Ammon's horn (tissue), 1 donor: Measurements from ENCODE around the gene VPS52.

Experiments used
- DNase-seq: peaks from one replicate; pipeline ENCODE4 v3.0.0-alpha.2; 2016; ENCODE audit warnings: low spot score

Gene VPS52, protein sequence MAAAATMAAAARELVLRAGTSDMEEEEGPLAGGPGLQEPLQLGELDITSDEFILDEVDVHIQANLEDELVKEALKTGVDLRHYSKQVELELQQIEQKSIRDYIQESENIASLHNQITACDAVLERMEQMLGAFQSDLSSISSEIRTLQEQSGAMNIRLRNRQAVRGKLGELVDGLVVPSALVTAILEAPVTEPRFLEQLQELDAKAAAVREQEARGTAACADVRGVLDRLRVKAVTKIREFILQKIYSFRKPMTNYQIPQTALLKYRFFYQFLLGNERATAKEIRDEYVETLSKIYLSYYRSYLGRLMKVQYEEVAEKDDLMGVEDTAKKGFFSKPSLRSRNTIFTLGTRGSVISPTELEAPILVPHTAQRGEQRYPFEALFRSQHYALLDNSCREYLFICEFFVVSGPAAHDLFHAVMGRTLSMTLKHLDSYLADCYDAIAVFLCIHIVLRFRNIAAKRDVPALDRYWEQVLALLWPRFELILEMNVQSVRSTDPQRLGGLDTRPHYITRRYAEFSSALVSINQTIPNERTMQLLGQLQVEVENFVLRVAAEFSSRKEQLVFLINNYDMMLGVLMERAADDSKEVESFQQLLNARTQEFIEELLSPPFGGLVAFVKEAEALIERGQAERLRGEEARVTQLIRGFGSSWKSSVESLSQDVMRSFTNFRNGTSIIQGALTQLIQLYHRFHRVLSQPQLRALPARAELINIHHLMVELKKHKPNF

DNA sequence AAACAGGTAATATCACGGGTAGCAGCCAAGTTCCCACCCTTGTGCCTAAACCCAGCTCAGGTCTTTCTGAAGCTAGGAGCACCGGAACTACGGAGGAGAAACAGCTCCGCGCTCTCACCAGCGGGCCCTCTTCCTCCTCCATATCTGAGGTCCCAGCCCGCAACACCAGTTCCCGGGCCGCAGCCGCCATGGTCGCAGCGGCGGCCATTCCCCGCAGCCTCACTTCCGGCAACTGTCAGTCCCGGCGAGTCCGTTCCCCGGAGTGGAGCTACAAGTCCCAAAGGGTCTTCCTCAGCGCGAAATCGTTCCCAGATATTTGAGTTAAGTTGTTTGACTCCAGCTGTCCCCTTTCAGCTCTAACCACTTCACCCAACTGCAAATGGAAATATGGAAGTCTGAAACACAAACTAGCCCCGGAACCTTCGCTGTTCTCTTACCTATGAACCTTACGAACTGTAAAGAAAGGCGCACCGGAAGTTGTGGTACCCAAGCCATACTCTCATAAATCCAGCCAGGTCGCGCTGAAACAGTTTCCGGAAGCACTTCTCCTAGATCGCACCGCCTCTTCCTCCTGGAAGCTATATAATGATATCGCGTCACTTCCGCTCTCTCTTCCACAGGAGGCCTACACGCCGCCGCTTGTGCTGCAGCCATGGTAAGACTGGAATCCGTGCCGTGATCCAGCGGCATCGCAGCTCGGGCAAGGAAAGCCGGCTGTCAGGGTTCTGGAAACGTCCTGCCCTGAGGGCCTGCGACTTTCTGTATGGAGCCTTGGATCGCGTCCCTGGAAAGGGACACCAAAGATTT is at the start of gene VPS52, which contains the start of gene RPS18:
VPS52 (minus strand) TSS at position 409 of the 807 bp plus-strand sequence; CDS start at position 208, 201 bp downstream.
RPS18 (plus strand) TSS at position 608 of the 807 bp plus-strand sequence; CDS start at position 653, 45 bp downstream.
- peak; percentile 99 for DNase-seq

DNA sequence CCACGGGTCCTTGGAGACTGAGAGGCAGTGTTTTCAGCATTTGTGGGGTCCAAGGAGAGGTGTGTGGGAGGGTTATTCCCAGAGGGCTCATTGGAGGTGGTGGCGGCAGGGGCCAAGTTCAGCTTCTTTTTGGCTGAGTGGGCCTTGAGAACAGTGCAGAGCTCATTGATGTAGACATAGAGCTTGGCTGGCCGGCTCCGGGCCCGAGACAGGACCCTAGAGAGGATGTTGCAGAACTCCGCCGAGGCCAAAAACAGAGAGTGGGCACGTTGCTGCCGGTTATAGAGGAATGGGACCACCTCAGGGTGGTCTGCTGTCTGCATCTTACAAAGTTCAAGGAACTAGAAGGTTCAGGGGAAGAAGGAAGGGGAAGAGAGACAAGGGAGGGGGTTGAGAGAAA is 49.6 kb upstream of the VPS52 start:
- DNase-seq = no peak

DNA sequence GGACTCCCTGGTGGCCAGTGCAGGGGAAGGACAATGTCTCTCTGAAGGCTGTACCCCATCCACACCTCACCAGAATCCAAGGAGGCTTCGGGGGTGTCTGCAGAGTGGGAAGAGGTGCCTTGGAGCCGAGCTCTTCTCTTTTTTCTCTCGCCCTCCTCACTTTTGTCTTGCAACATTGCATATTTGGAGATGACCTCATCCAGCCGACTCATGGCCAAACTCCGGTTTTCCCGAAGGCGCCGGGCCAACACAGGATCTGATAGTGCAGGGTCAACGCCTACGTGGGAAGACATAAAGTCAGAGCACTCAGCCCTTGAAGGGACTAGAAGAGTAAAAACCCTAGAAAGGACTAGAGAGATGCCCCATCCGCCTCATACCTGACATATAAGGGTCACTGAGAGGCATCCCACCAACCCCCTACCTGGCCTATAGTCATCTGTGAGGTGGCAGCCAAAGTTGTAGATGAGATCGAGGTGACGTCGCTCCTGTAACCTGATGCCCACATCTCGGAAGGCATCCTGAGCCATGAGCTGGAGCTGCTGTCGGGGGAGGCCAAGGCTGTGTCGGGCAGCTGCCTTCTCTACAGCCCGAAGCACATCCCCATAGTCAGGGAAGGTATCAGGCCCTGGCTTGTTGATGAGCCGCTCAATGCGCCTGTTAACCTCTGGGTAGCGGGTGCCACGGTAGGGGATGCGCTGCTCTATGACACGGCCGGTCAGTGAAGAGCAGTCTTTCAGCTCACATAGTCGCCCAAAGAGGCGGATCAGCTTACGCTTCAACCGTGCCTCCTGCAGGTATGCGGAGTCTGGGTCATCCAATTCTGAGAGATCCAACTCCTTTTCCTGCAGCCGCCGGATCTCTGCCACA is 48.9 kb upstream of the VPS52 start:
- no peak for DNase-seq

DNA sequence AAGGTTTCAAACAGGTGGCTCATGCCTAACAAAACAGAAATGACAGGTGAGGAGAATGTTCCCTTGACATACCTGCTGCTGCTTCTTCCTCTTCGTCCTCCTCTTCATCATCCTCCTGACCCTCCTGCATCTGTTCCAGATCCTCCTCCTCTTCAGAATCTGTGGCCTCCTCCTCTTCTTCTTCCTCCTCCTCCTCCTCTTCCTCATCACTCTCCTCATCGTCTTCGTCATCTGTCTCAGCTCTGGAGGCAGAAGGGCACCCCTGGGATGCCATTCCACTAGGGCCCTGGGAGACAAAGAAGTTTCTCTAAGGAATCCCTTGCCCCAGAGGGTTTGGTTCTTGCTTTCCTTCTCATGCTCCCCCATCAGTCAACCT is 48.3 kb upstream of the VPS52 start:
- DNase-seq = no peak

DNA sequence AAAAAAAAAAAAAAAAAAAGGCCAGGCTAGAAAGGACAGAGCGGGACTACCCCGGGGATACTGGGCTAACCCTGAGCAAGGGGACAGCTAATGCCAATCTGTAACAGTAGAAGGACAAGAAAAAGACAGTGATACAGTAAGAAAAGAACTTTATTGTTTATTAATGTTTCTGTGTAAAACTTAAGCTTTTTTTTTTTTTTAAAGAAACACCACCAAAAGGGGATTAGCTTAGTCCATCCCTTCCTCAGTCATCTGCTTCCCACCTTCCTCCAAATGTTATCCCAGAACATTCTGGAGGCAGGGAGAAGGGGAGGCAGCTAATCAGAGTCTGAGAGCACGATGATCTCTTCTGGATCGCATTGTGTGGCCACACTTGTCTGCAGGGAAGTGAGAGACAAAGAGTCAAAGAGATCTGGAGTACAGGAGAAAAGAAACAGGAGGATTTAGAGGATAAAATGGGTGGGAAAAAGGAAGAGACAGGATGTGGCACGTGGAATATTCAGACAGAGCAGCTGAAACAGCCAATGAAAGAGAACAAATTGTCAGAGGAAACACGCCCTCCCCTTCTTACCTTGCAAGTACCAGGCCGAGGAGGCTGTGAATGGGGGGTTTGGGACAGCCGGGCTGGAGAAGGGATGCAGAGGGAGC is 46.9 kb upstream of the VPS52 start:
- no peak for DNase-seq

DNA sequence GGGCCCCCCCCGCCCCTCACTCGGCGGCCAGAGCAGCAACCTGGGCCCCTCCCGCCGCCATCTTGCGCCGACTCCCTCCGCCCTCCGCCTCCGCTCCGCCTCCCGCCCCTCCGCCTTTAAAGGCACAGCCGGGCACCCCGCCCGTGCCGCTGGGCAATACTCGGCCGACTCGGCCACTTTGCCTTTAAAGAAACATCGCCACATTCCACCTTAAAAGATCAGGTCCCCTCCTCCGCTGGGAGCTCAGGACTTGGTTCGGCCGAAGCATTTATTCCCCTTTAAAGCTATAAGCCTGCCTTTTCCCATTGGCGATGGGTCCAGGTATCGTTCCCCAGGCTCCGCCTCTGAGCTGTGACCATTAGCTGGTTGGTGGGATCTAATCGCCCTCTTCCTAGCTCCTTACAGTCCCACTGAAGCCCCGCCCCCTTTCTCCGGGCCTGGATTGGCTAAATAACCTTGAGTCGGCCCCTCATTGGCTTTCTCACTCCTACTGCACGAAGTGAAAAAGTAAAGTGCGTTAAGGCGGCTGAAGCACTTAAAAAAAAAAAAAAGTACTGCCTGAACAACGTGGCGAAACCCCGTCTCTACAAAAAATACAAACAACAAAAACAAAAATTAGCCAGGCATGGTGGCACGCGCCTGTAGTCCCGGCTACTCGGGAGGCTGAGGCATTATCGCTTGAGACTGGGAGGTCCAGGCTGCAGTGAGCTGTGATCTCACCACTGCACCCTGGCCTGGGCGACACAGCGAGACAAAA is 46.2 kb upstream of the VPS52 start, which contains the start of gene ZBTB22:
ZBTB22 (minus strand) TSS at position 76 of the 757 bp plus-strand sequence. CDS start 828 bp downstream, outside the sequence.
- peak; percentile 99 for DNase-seq

DNA sequence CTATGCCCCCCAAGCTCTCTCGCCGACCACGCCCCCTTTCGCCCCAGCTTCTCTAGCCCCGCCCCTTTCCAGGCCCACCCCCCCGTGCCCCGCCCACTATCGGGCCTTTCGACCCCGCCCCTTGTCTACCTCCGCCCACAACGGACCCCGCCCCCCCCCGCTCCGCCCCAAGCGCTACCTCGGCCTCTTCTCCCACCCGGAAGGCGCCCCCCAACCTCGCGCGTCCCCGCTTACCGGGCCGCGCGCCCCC is 45.7 kb upstream of the VPS52 start:
- DNase-seq = peak; percentile 41

DNA sequence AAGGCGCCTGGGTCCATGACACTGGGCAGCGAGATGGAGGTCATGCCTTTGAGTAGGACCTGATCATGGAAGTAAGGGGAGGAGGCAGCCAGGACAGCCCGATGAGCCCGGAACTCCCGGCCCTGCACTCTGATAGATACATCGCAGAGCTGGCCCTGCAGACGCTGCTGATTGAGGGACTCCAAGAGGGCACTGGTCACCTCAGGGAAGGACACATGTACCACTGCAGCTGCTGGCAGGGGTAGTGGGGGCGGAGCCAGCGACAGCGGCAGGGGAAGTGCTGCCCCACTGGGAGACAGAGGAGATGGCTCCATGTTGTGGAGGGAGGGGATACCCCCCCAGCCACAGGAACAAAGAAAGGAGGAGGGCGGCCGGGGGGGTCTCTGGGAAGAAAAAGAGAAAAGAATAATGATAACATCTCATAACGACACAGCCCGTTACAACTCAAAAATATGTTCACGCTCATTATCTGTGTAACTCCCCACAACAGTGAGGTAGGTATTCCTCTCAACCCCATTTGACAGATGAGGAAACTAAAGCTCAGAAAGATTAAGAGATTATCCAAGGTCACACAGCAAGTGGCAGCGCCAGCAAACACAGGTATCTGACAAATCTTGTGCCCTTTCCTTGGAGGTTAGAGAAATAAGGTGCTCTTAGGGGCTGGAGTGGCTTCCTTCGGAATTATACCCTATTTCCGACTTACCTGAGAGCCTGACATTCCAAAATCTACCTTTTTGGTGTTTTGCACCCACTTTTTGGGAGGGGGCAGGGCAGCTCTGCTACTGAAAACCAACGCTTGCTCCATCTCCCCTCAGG is 45.1 kb upstream of the VPS52 start:
- DNase-seq = no peak

DNA sequence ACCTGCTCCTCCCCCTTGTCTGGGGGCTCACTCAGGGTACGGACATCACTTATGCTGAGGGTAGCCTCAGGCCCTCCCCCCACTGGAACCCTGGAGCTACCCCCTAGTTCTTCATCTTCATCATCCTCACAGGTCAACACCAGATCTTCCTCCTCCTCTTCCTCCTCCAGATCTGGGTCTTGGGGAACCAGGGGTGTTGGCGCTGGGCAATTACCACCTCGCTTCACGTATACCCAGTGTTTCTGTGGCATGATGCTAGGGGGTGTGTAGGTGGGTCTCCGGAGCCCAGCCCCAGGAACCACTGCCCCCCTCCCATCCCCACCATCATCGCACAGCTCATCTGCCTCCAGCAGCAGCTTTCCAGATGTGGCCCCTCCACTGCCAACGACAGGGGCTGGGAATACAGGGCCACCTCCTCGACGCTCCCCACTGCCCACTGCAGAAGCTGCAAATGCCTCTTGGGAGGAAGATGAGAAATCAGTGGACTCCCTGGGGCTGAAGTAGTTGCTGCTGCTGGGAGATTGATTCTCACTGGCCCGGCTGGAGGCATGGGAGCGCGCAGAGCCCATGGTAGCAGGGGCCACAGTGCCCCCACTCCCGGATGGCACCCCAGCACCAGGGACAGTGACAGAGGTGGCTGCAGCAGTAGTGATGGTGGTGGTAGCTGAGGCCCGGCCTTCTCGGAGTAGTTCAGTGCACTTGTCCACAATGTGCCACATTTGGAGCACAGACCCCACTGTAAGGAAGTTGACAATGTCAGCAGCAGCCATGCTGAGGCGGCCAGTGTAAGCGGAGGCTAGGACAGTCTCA is 44.3 kb upstream of the VPS52 start:
- DNase-seq = no peak

DNA sequence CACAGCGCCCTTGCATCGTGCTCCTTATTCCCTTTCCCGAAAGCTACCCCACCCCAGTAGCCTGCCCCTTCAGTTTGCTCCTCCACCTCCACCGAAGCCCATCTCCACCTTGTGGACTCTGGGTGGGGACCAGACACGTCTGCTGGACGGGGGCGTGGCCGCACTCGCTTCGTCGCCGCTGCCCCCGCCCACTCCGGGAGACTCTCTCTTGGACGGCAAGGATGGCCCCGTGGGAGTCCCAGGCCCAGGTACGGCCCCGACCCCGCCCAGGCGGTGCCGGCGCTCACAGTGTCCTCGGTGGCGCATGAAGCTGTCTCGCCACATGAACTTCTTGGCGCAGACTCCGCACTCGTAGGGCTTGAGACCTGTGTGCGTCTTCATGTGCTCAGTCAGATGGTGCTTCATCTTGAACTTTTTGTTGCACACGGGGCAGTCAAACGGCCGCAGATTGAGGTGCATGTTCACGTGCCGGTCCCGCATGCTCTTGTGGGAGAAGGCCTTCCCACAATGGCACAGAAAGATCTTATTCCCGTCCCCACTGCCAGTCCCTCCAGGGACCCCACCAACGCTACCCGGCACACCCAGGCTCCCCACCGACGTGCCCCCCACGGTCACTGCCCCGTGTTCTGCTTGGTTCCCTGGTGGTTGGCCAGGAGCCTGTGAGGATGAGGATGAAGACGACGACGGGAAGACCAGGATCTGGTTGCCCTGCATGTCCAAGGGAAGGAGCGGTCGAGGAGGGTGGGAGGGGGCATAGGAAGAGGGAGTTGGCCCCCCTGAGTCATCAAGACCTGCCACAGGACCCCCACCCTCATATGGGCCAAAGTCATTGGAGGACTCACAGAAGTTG is 43.5 kb upstream of the VPS52 start:
- no peak for DNase-seq

DNA sequence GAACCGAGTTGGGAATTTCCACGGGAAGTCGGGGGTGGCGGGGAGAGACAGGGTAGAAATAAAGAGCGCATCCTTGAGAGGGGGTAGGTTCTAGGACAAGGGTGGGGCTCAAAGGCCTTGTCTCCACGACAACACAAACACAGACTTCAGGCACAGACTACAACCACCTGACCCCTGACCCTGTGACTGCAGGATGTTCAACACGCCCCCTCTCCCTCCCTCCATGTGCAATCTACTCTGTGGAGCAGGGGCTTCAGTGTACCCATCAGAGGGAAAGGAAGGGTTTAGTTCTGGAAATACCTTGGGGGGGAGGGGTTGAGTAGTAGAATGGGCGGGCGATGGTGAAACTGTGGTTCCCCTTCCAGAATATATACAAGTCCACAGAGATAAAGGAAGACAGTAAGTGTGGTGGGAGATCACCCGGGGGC is 42.9 kb upstream of the VPS52 start:
- peak; percentile 62 for DNase-seq

DNA sequence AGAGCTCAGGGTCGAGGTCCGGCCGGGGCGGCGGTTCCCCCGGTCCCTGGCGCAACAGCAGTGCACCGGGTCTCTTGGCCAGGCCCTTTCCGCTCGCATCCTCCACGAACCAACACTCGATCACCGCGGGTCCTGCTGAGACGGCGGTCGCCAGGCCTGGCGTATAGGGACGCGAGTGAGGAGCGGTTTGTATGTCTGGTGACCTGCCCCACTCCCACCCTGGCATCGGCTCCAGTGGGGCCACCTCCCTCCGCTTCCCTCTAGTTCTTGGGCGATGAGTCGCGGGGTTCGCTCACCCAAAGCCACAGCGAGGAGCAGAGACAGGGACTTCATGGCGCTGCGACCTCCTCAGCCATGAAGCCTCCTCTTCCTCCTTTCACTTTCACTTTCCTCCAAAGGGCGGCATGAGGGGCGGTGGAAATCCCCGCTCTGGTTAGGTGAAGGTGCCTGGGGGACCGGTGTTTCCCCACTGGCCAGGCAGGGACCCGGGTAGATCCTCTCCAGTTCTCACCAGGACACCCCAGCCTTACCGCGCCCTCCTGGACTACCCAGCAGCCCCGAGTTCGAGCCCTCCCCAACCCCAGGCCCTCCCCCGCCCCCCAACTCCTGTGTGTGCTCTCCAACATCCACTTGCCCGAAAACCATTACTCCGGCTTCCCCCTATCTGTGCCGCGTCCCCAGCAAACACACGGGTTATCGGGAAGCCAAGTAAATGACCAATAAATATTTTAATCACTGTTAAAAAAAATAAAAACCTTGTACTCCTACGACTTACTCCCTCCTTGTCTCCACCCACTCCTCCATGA is 42.2 kb upstream of the VPS52 start, which contains the start of gene TAPBP:
TAPBP (minus strand) TSS at position 370 of the 806 bp plus-strand sequence; CDS start at position 333, 37 bp downstream.
- peak; percentile 73 for DNase-seq

DNA sequence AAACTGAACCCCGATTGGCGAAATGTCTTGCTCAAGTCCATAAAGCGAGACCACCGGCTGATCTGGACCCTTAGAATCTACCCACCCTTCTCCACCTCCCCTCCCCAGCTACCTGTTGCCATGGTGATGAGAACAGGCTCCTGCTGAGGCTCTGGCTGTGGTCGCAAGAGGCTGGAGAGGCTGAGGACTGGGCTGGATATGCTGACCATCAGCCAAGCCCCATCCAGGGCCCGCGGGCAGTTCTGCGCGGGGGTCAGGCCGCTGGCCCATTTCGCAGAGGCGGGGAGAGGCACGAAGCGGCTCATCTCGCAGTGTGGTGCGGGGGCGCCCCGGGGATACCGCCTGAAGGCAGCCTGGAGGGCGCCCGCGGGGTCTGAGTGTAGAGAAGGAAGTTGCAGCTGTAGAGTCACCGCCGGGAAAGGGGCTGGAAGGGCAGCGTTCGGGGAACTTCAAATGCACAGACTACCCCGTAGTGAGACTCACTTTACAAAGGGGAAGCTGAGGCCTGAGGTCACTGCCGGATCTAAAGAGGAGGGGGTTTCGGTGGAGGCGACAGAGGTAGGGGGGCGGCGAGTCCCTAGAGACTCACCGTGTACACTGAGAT is 41.5 kb upstream of the VPS52 start:
- DNase-seq = peak; percentile 53

DNA sequence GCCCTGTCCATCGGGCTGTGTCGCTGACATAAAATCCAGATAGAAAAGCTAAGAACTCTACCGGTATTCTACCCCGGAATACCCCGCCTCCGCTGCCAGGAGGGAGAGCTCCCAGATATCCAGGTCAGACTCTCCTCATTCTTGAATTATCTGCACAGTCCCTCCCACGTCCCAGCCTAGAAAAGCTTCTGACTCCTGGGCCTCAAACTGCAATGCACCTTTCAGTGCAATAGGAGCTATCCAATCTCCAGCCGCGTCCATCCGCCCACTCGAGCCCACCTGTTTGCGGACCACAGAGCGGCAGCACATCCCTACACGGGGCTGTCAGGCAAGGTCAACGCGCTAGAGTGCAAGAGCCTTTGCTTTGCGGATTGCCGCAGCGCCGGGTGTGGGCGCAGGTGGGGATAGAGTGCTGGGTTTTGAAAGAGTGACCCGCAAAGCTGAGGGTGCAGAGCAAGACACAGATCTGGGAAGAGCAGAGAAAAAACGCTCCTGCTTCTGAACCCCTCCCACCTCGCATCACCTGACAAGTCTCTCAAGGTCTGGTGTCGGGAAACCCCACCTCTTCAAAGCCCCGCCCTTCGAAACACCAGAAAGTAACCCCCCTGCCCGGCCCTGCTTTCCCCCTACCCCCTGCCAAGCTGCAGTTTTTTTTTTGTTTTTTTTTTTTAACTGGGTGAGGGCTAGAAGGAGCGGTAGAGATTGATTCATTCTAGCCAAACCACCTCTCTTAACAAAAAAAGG is 40.9 kb upstream of the VPS52 start:
- peak; percentile 85 for DNase-seq

DNA sequence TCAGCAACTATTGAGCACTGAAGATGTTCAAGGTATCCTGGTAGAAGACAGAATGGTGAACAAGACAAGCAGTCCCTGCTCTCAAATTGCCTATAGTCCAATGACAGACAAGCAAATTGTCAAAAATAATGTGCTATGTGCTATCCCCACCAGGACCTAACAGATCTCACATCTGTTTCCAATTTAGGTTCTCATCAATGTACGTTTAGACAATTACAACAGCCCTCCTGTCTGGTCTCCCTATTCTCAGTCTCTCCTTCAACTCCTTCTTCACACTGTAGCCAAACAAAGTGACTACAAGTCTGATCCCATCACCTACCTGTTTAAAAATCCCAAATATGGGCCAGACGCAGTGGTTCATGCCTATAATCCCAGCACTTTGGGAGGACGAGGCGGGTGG is 34.7 kb upstream of the VPS52 start:
- no peak for DNase-seq
